ENCODE data around the gene SLC25A13.
"Not testable (repeated sequence)": the region's sequence is repeated elsewhere in the genome, so short reads cannot be mapped to it uniquely, and the experiment has no call there.

SLC25A13 gene

GRCh38 chr7:96297876-96298275 lies 24.0 kb downstream of the SLC25A13 start:
- FAIRE-seq = no peak

- FAIRE-seq = not testable (repeated sequence)
Observed at GRCh38 chr7:96297446-96297845, 24.5 kb downstream of the SLC25A13 start.

- FAIRE-seq = not testable (repeated sequence)
Observed at GRCh38 chr7:96293911-96294310, 28.0 kb downstream of the SLC25A13 start.

GRCh38 chr7:96287559-96287958 lies 34.3 kb downstream of the SLC25A13 start:
- no peak for FAIRE-seq

- no peak for FAIRE-seq
Observed at GRCh38 chr7:96287132-96287531, 34.8 kb downstream of the SLC25A13 start.

- no peak for FAIRE-seq
Observed at GRCh38 chr7:96285579-96285978, 36.3 kb downstream of the SLC25A13 start.

GRCh38 chr7:96284835-96285234 lies 37.1 kb downstream of the SLC25A13 start:
- no peak for FAIRE-seq

GRCh38 chr7:96284240-96284639 lies 37.7 kb downstream of the SLC25A13 start:
- FAIRE-seq = no peak

GRCh38 chr7:96282835-96283234 lies 39.1 kb downstream of the SLC25A13 start:
- FAIRE-seq = no peak

GRCh38 chr7:96277921-96278320 lies 44.0 kb downstream of the SLC25A13 start:
- no peak for FAIRE-seq

GRCh38 chr7:96276019-96276418 lies 45.9 kb downstream of the SLC25A13 start:
- no peak for FAIRE-seq

GRCh38 chr7:96273716-96274115 lies 48.2 kb downstream of the SLC25A13 start:
- no peak for FAIRE-seq

- no peak for FAIRE-seq
Observed at GRCh38 chr7:96269246-96269994, 52.5 kb downstream of the SLC25A13 start.

- no peak for FAIRE-seq
Observed at GRCh38 chr7:96266580-96266979, 55.3 kb downstream of the SLC25A13 start.

GRCh38 chr7:96266015-96266414 lies 55.9 kb downstream of the SLC25A13 start:
- no peak for FAIRE-seq

- FAIRE-seq = no peak
Observed at GRCh38 chr7:96253964-96254363, 67.9 kb downstream of the SLC25A13 start.

- FAIRE-seq = no peak
Observed at GRCh38 chr7:96253441-96253840, 68.5 kb downstream of the SLC25A13 start.

GRCh38 chr7:96250776-96251361 lies 71.0 kb downstream of the SLC25A13 start:
- FAIRE-seq = no peak

- FAIRE-seq = no peak
Observed at GRCh38 chr7:96248405-96248804, 73.5 kb downstream of the SLC25A13 start.

- no peak for FAIRE-seq
Observed at GRCh38 chr7:96246919-96247318, 75.0 kb downstream of the SLC25A13 start.

GRCh38 chr7:96244992-96245292 lies 77.0 kb downstream of the SLC25A13 start:
- no peak for FAIRE-seq

GRCh38 chr7:96244244-96244991 lies 77.5 kb downstream of the SLC25A13 start:
- no peak for FAIRE-seq

- no peak for FAIRE-seq
Observed at GRCh38 chr7:96243241-96243640, 78.7 kb downstream of the SLC25A13 start.

- FAIRE-seq = no peak
Observed at GRCh38 chr7:96241855-96242254, 80.0 kb downstream of the SLC25A13 start.

All from endometrium (tissue), 2 donors.